Endothelial cell of umbilical vein (primary cell): Measurements from ENCODE around the gene CSGALNACT2. TPM values are rescaled to one million over a fixed set of nuclear protein-coding genes. Genes with fewer than 3 reads are reported as not detected.

ENCODE experiments used
- BruUV-seq: library from RNA; stranded (reverse); fragments of 400-500 nt; replicated peaks from 2 replicates; lab custom pipeline; 2021; lab: Mats Ljungman, UMichigan
- CTCF ChIA-PET: fragments of 300-600, 350-600 bp; sonication (Branson Sonifier 250); formaldehyde crosslinking; loops from one replicate; lab custom pipeline; 2021; ENCODE audit warnings: antibody characterized with exemption, inconsistent platforms; lab: Charles Lee
- POLR2A ChIA-PET: fragments of 300-600, 350-600 bp; sonication (Branson Sonifier 250); formaldehyde crosslinking; loops from one replicate; lab custom pipeline; 2021; ENCODE audit warnings: antibody characterized with exemption, inconsistent platforms; lab: Charles Lee
- DNase-seq: peaks from one replicate; pipeline ENCODE4 v3.0.0-alpha.2; 2011; ENCODE audit warnings: low read depth, low spot score
- FAIRE-seq: peaks from 2 replicates; lab custom pipeline; 2011; peaks lifted over from hg19 to GRCh38; lab: Jason Lieb, UNC
- H2AFZ ChIP-seq: 2 replicates; pipeline ENCODE4 v1.6.0; 2012; ENCODE audit warnings: low read depth, low read length, control low read depth, inconsistent platforms
- H3K27ac ChIP-seq: 2 replicates; pipeline ENCODE4 v1.5.1; 2011; ENCODE audit warnings: low read depth, mild to moderate bottlenecking, control low read depth, low read length, moderate library complexity; ENCODE audit not compliant: insufficient read depth
- H3K27me3 ChIP-seq, 2 experiments: 2 replicates each; pipeline versions ENCODE4 v1.6.0 to v1.6.1; 2011; ENCODE audit warnings: low read length in 2 of 2, mixed read lengths in 1 of 2; ENCODE audit not compliant: control insufficient read depth in 2 of 2, insufficient read depth in 2 of 2
- H3K36me3 ChIP-seq, 2 experiments: 2 replicates in 1 of 2; 3 replicates in 1 of 2; pipeline ENCODE4 v1.5.1; 2011; ENCODE audit warnings: low read length in 2 of 2, mild to moderate bottlenecking in 1 of 2, moderate library complexity in 1 of 2; ENCODE audit not compliant: control insufficient read depth in 2 of 2, insufficient read depth in 2 of 2; ENCODE audit errors: extremely low read depth in 1 of 2
- H3K4me1 ChIP-seq: 3 replicates; pipeline ENCODE4 v1.5.1; 2011; ENCODE audit warnings: mild to moderate bottlenecking, low read length; ENCODE audit not compliant: control insufficient read depth, insufficient read depth; ENCODE audit errors: extremely low read depth
- H3K4me2 ChIP-seq: 2 replicates; pipeline ENCODE4 v1.6.1; 2011; ENCODE audit warnings: low read length, control low read depth, mixed read lengths; ENCODE audit not compliant: insufficient read depth
- H3K4me3 ChIP-seq, 3 experiments: fragments of 200-600 bp in 1 of 3; sonication (generic), shearing (Covaris generic) in 1 of 3; replicated peaks in 1 of 3; 2 replicates each; pipeline ENCODE4 v1.5.1; 2011 to 2016; ENCODE audit warnings: control low read depth in 3 of 3, low read length in 3 of 3, mild to moderate bottlenecking in 2 of 3, inconsistent platforms in 1 of 3, low read depth in 1 of 3, moderate library complexity in 1 of 3; ENCODE audit not compliant: insufficient read depth in 1 of 3
- H3K79me2 ChIP-seq: 2 replicates; pipeline ENCODE4 v1.6.0; 2012; ENCODE audit warnings: low read length, inconsistent platforms; ENCODE audit not compliant: control insufficient read depth, insufficient read depth
- H3K9ac ChIP-seq: replicated peaks from 2 replicates; pipeline ENCODE3; 2011; ENCODE audit warnings: low read length, control low read depth; ENCODE audit not compliant: insufficient read depth; ENCODE audit errors: extremely low read depth
- H3K9me1 ChIP-seq: replicated peaks from 3 replicates; pipeline ENCODE4 v1.6.0; 2011; ENCODE audit warnings: mild to moderate bottlenecking, low read length; ENCODE audit not compliant: control insufficient read depth, insufficient read depth; ENCODE audit errors: extremely low read depth
- H3K9me3 ChIP-seq: replicated peaks from 2 replicates; pipeline ENCODE4 v1.5.1; 2012; ENCODE audit warnings: low read length, inconsistent platforms; ENCODE audit not compliant: control insufficient read depth, insufficient read depth
- H4K20me1 ChIP-seq: replicated peaks from 2 replicates; pipeline ENCODE3; 2011; ENCODE audit warnings: mild to moderate bottlenecking, low read length; ENCODE audit not compliant: control insufficient read depth, insufficient read depth; ENCODE audit errors: extremely low read depth
- CTCF ChIP-seq, 2 donors: IDR thresholded peaks; 1 replicate in 1 of 2; 2 replicates in 1 of 2; pipeline ENCODE4 v1.5.1; 2011; ENCODE audit warnings: low read length in 2 of 2, mild to moderate bottlenecking in 2 of 2, moderate library complexity in 2 of 2, control low read depth in 1 of 2, inconsistent platforms in 1 of 2, low read depth in 1 of 2; ENCODE audit not compliant: insufficient read depth in 1 of 2; ENCODE audit errors: extremely low read depth in 1 of 2
- FOS ChIP-seq: IDR thresholded peaks from 2 replicates; pipeline ENCODE4 v1.6.1; 2011; ENCODE audit warnings: mild to moderate bottlenecking, low read length, moderate library complexity, borderline replicate concordance; ENCODE audit not compliant: insufficient read depth
- GATA2 ChIP-seq: IDR thresholded peaks from 2 replicates; pipeline ENCODE4 v1.7.0; 2011; ENCODE audit warnings: low read depth, mild to moderate bottlenecking, moderate library complexity, mixed read lengths, low read length; ENCODE audit not compliant: insufficient read length, insufficient read depth
- JUN ChIP-seq: IDR thresholded peaks from 2 replicates; pipeline ENCODE4 v1.6.1; 2011; ENCODE audit warnings: borderline replicate concordance, low read depth; ENCODE audit not compliant: insufficient read length, insufficient read depth
- MYC ChIP-seq: IDR thresholded peaks from one replicate; pipeline ENCODE4 v1.6.1; 2011; ENCODE audit warnings: mild to moderate bottlenecking, low read depth, low read length
- POLR2A ChIP-seq: IDR thresholded peaks from 2 replicates; pipeline ENCODE4 v1.6.1; 2012; ENCODE audit warnings: low read depth, mild to moderate bottlenecking, control low read depth, low read length
- POLR2AphosphoS5 ChIP-seq: IDR thresholded peaks from 2 replicates; pipeline ENCODE4 v1.6.1; 2012; ENCODE audit warnings: low read depth, mild to moderate bottlenecking, control low read depth, low read length, moderate library complexity; ENCODE audit not compliant: insufficient read depth
- dilution Hi-C: fragments of 300-500 bp; cut with MboI; formaldehyde crosslinking; loops from one replicate; pipeline ENCODE4 v1.15.0; 2019; ENCODE audit warnings: low sequenced_read_pairs; ENCODE audit not compliant: extremely low pct_ligation_motif_present
- intact Hi-C: fragments of 100-400 bp; cut with micrococcal nuclease; formaldehyde crosslinking; loops from one replicate; pipeline ENCODE4 v1.10.0; 2022
- polyA plus RNA-seq, 4 experiments: library from polyadenylated mRNA; depleted of rRNA in 3 of 4; stranded (reverse) in 3 of 4; unstranded in 1 of 4; fragments of >200 nt; gene quantifications; 2 replicates each; pipeline versions ENCODE4 v1.2.1 to v1.2.3, GENCODE V29; 2011 to 2012; ENCODE audit warnings: missing spikeins in 1 of 4
- total RNA-seq: library from RNA; stranded (reverse); gene quantifications from 2 replicates; pipeline ENCODE4 v1.2.3, GENCODE V29; 2021
- TF ChIP-seq, protein P1 (sequence below): IDR thresholded peaks from 2 replicates; pipeline ENCODE4 v1.6.1; 2011; ENCODE audit not compliant: insufficient read depth, insufficient read length

CSGALNACT2 gene
- total and polyA plus RNA-seq, 2 donors (not counting 3 experiments of a cell fraction or from before 2014, with no cell fraction given), result 9.7 to 17.7 TPM

GRCh38 chr10:43153901-43154300 is 15.7 kb downstream of the CSGALNACT2 start:
- BruUV-seq, result no TSS peak
- ChIA-PET POLR2A (no interaction called here), CTCF (interaction anchor here (1.4 kb wide), 1 partner anchor 10 kb away, joined by 5 read pairs; no protein-coding TSS in a partner anchor)
- H3K9me3 ChIP-seq, result no peaks in the 10 kb centered on the region
- intact Hi-C loops (no loop called here), dilution Hi-C loops (no loop called here)
- no peak overlapping the region for H3K4me3 ChIP-seq
- no peak overlapping the region for H3K27ac ChIP-seq
- no peak for TF ChIP-seq CTCF (IDR thresholded peaks at IDR 0.05; ENCODE audit: extremely low read depth in 1 of 2, insufficient read depth in 1 of 2, low read depth in 1 of 2, low read length in 2 of 2)
- TF ChIP-seq, protein P1, sequence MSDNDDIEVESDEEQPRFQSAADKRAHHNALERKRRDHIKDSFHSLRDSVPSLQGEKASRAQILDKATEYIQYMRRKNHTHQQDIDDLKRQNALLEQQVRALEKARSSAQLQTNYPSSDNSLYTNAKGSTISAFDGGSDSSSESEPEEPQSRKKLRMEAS, result no peak
- no peak for TF ChIP-seq POLR2A
- TF ChIP-seq POLR2AphosphoS5, result no peak
- no peak for TF ChIP-seq GATA2
- TF ChIP-seq JUN, result no peak
- TF ChIP-seq FOS, result no peak
- no peak for TF ChIP-seq MYC
- no peaks in the 10 kb centered on the region for H3K27me3 ChIP-seq
- no peak overlapping the region for H3K4me2 ChIP-seq
- no peak overlapping the region for H3K9ac ChIP-seq
- H4K20me1 ChIP-seq, result peaks cover 7% of the 10 kb centered on the region
- H3K79me2 ChIP-seq, result peaks cover 84% of the 10 kb centered on the region
- H2AFZ ChIP-seq, result no peak overlapping the region
- H3K9me1 ChIP-seq, result no peaks in the 10 kb centered on the region
- no peak for DNase-seq
- no peaks in the 10 kb centered on the region for H3K4me1 ChIP-seq
- no peak for FAIRE-seq
- H3K36me3 ChIP-seq, result no peaks in the 10 kb centered on the region
